Panc1 (cell line): Measurements from ENCODE around the gene CDK13. TPM values are rescaled to one million over a fixed set of nuclear protein-coding genes. Genes with fewer than 3 reads are reported as not detected.

Experiments
- ATAC-seq: fragments of 200-7000 bp; cut with Tn5 transposase; 2 replicates; pipeline ENCODE4 v1.9.1; 2020; ENCODE audit warnings: mild to moderate bottlenecking, moderate library complexity
- BruUV-seq: library from RNA; stranded (reverse); fragments of 400-500 nt; replicated peaks from 2 replicates; lab custom pipeline; 2021; lab: Mats Ljungman, UMichigan
- CTCF ChIA-PET: fragments of 300-600 bp; sonication (Branson Sonifier 250); formaldehyde crosslinking; loops from one replicate; lab custom pipeline; 2022; ENCODE audit warnings: antibody characterized with exemption; lab: Charles Lee
- POLR2A ChIA-PET: fragments of 300-600 bp; sonication (Branson Sonifier 250); formaldehyde crosslinking; loops from one replicate; lab custom pipeline; 2022; ENCODE audit warnings: antibody characterized with exemption; lab: Charles Lee
- DNase-seq: peaks from one replicate; pipeline ENCODE4 v3.0.0-alpha.2; 2010; ENCODE audit warnings: low read depth, low spot score
- H3K27ac ChIP-seq: 2 replicates; pipeline ENCODE4 v1.5.1; 2011; ENCODE audit warnings: mild to moderate bottlenecking, low read length, inconsistent platforms
- H3K27me3 ChIP-seq: fragments of 200-500 bp; sonication (Bioruptor generic); 2 replicates; pipeline ENCODE4 v1.6.0; 2014; ENCODE audit warnings: low read length, inconsistent platforms; ENCODE audit not compliant: control insufficient read depth, insufficient read depth
- H3K36me3 ChIP-seq: fragments of 200-500 bp; sonication (Bioruptor generic); 2 replicates; pipeline ENCODE4 v1.5.1; 2014; ENCODE audit warnings: inconsistent platforms, mild to moderate bottlenecking, low read length, moderate library complexity; ENCODE audit not compliant: control insufficient read depth, insufficient read depth
- H3K4me1 ChIP-seq: 2 replicates; pipeline ENCODE4 v1.5.1; 2011; ENCODE audit warnings: inconsistent platforms, mild to moderate bottlenecking, low read length, moderate library complexity; ENCODE audit not compliant: control insufficient read depth, insufficient read depth
- H3K4me3 ChIP-seq, 2 experiments: 2 replicates each; pipeline ENCODE4 v1.5.1; 2011 to 2012; ENCODE audit warnings: low read depth in 2 of 2, low read length in 2 of 2, mild to moderate bottlenecking in 2 of 2, inconsistent platforms in 1 of 2, moderate library complexity in 1 of 2
- H3K9me3 ChIP-seq: fragments of 200-500 bp; sonication (Bioruptor generic); 2 replicates; pipeline ENCODE4 v1.5.1; 2014; ENCODE audit warnings: low read depth, mild to moderate bottlenecking, inconsistent platforms, low read length, moderate library complexity; ENCODE audit not compliant: control insufficient read depth, insufficient read depth
- POLR2AphosphoS5 ChIP-seq: IDR thresholded peaks from 2 replicates; pipeline ENCODE4 v1.6.1; 2012; ENCODE audit warnings: mild to moderate bottlenecking, low read depth, low read length, moderate library complexity
- SIN3A ChIP-seq: IDR thresholded peaks from 2 replicates; pipeline ENCODE4 v1.6.1; 2012; ENCODE audit warnings: low read depth, mild to moderate bottlenecking, low read length, moderate library complexity, borderline replicate concordance; ENCODE audit not compliant: insufficient read depth
- TCF7L2 ChIP-seq: IDR thresholded peaks from 2 replicates; pipeline ENCODE4 v1.6.1; 2011; ENCODE audit warnings: mild to moderate bottlenecking, low read depth, low read length, inconsistent platforms
- in situ Hi-C: cut with HindIII; loops from 2 replicates; pipeline ENCODE4 v1.10.0; 2016; ENCODE audit warnings: low sequenced_read_pairs, low pct_unique_long_range_greater_than_20kb
- intact Hi-C: fragments of 100-400 bp; cut with micrococcal nuclease; formaldehyde crosslinking; loops from one replicate; pipeline ENCODE4 v1.10.0; 2022; ENCODE audit not compliant: unreplicated experiment
- total RNA-seq: library from RNA; stranded (reverse); gene quantifications from one replicate; pipeline ENCODE4 v1.2.1, GENCODE V29; 2021; ENCODE audit not compliant: unreplicated experiment
- TF ChIP-seq, protein P1 (sequence below), 2 experiments: IDR thresholded peaks; 2 replicates each; pipeline ENCODE4 v1.6.1; 2011 to 2012; ENCODE audit warnings: low read depth in 2 of 2, control low read depth in 1 of 2, low read length in 1 of 2, mild to moderate bottlenecking in 1 of 2, moderate library complexity in 1 of 2; ENCODE audit not compliant: insufficient read depth in 1 of 2
- TF ChIP-seq, protein P2 (sequence below): fragments of 450-650 bp; IDR thresholded peaks from 2 replicates; pipeline ENCODE4 v1.5.1; 2017; ENCODE audit warnings: mild to moderate bottlenecking

CDK13 gene
- total RNA-seq, 1 experiment from 2014 or later: 52.0 TPM

DNA sequence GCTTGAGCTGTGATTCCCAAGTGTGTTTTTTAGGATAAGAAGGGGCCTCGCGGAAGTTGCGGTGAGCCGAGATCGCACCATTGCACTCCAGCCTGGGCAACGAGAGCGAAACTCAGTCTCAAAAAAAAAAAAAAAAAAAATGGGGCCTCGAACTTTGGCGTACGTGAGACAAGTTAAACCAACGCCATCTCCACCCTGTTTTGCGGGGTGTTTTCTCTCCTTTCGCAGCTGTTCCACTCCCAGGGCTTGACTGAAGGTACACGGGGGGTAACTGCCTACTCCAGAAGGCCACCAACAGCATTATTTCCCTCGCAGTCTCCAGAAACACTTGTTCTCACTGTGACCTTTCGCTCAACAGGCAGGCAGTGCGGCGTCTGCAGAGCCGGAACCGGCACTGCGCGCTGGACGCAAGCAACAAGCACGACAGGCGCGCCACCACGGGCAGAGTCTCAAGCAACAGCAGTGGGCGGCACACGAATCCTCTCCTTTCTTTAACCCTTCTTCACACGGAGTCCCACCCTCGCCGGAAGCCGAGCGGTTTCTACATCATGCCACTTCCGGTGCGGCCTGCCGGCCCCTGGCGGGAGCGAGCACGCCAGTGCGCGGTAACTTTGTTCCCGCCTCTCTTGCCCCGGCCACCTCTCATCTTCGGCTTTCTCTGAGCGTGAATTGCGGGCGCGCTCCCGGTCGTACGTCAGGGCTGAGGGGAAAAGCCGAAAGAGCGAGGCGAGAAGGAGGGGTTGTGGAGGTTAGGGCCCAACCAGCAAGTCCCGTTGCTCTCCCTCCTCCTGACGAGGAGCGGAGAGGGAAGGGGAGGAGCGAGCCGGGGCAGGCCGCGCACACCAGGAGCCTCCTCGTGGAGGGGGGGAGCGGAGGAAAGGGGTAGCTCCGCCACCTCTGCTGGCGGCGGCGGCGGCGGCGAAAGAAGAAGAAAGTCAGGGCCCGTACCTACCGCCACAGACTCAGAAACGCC lies 814 bp upstream of the CDK13 start:
- DNase-seq (peak; percentile 98), ATAC-seq (peak; percentile 91)
- Histone ChIP-seq H3K4me3 (peak overlapping the region; percentile 97 to 98), H3K9me3 (no peaks in the 10 kb centered on the region), H3K27me3 (no peaks in the 10 kb centered on the region), H3K27ac (peak overlapping the region; percentile 99), H3K4me1 (peaks cover 13% of the 10 kb centered on the region), H3K36me3 (peaks cover 3% of the 10 kb centered on the region)
- POLR2A ChIA-PET: interaction anchor here (0.6 to 1.1 kb wide), 5 partner anchors 9 to 411 kb away, joined by 3 to 13 read pairs (median 8); no protein-coding TSS in a partner anchor
- peak; percentile 94 for TF ChIP-seq POLR2AphosphoS5
- TF ChIP-seq, protein P1, sequence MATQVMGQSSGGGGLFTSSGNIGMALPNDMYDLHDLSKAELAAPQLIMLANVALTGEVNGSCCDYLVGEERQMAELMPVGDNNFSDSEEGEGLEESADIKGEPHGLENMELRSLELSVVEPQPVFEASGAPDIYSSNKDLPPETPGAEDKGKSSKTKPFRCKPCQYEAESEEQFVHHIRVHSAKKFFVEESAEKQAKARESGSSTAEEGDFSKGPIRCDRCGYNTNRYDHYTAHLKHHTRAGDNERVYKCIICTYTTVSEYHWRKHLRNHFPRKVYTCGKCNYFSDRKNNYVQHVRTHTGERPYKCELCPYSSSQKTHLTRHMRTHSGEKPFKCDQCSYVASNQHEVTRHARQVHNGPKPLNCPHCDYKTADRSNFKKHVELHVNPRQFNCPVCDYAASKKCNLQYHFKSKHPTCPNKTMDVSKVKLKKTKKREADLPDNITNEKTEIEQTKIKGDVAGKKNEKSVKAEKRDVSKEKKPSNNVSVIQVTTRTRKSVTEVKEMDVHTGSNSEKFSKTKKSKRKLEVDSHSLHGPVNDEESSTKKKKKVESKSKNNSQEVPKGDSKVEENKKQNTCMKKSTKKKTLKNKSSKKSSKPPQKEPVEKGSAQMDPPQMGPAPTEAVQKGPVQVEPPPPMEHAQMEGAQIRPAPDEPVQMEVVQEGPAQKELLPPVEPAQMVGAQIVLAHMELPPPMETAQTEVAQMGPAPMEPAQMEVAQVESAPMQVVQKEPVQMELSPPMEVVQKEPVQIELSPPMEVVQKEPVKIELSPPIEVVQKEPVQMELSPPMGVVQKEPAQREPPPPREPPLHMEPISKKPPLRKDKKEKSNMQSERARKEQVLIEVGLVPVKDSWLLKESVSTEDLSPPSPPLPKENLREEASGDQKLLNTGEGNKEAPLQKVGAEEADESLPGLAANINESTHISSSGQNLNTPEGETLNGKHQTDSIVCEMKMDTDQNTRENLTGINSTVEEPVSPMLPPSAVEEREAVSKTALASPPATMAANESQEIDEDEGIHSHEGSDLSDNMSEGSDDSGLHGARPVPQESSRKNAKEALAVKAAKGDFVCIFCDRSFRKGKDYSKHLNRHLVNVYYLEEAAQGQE (IDR thresholded peaks at IDR 0.05; ENCODE audit: insufficient read depth in 1 of 2, low read depth in 2 of 2, low read length in 1 of 2): no peak
- TF ChIP-seq SIN3A: peak; percentile 82; the same call in 1 of the 2 replicates
- TF ChIP-seq, protein P2, sequence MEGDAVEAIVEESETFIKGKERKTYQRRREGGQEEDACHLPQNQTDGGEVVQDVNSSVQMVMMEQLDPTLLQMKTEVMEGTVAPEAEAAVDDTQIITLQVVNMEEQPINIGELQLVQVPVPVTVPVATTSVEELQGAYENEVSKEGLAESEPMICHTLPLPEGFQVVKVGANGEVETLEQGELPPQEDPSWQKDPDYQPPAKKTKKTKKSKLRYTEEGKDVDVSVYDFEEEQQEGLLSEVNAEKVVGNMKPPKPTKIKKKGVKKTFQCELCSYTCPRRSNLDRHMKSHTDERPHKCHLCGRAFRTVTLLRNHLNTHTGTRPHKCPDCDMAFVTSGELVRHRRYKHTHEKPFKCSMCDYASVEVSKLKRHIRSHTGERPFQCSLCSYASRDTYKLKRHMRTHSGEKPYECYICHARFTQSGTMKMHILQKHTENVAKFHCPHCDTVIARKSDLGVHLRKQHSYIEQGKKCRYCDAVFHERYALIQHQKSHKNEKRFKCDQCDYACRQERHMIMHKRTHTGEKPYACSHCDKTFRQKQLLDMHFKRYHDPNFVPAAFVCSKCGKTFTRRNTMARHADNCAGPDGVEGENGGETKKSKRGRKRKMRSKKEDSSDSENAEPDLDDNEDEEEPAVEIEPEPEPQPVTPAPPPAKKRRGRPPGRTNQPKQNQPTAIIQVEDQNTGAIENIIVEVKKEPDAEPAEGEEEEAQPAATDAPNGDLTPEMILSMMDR: no peak
- peak; percentile 91 for TF ChIP-seq TCF7L2
- TSS peak; percentile 98 for BruUV-seq
- CTCF ChIA-PET: interaction anchor here (0.6 to 1.4 kb wide), 2 partner anchors 53 to 78 kb away, joined by 3 to 4 read pairs; no protein-coding TSS in a partner anchor
- intact Hi-C loops: no loop called here
- in situ Hi-C loops: no loop called here

DNA sequence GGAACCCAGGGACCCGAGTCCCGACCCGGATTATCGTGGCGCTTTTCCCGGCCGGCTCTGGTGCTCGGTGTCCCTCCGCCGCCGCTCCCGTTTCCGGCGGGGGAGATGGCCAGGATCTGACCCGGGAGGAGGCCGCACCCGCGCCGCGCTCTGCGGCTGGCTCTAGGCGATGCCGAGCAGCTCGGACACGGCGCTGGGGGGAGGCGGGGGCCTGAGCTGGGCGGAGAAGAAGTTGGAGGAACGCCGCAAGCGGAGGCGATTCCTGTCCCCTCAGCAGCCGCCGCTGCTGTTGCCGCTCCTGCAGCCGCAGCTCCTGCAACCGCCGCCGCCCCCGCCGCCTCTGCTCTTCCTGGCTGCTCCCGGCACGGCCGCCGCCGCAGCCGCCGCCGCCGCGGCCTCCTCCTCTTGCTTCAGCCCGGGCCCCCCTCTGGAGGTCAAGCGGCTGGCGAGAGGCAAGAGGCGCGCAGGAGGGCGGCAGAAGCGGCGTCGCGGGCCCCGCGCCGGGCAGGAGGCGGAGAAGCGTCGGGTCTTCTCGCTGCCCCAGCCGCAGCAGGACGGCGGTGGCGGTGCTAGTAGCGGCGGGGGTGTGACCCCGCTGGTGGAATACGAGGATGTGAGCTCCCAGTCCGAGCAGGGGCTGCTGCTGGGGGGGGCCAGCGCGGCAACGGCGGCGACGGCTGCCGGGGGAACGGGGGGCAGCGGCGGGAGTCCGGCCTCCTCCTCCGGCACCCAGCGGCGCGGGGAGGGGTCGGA lies 593 bp downstream of the CDK13 start:
- Histone ChIP-seq H3K27me3 (no peaks in the 10 kb centered on the region), H3K36me3 (peaks cover 3% of the 10 kb centered on the region), H3K4me1 (peaks cover 22% of the 10 kb centered on the region), H3K9me3 (no peaks in the 10 kb centered on the region), H3K4me3 (peak overlapping the region; percentile 73 to 97), H3K27ac (peak overlapping the region; percentile 92)
- POLR2A ChIA-PET: no interaction called here
- no peak for DNase-seq
- no peak for ATAC-seq
- CTCF ChIA-PET: interaction anchor here (1.4 kb wide), 1 partner anchor 54 kb away, joined by 4 read pairs; no protein-coding TSS in a partner anchor
- TF ChIP-seq POLR2AphosphoS5 (no peak), TCF7L2 (no peak; the same call in 1 of the 2 replicates), SIN3A (no peak)
- in situ Hi-C loops (no loop called here), intact Hi-C loops (loop anchor here (5.0 kb wide), 1 partner anchor 102 kb away; no protein-coding TSS in a partner anchor)
- no TSS peak for BruUV-seq
